ENCODE measurements around the gene PRXL2B. TPM values are rescaled to one million over a fixed set of nuclear protein-coding genes. Genes with fewer than 3 reads are reported as not detected.
A peak's percentile ranks its signal among the peaks of the same experiment; 100 is the strongest.

PRXL2B gene
- total RNA-seq, 2 experiments from 2014 or later: 23.7 to 36.8 TPM

DNA sequence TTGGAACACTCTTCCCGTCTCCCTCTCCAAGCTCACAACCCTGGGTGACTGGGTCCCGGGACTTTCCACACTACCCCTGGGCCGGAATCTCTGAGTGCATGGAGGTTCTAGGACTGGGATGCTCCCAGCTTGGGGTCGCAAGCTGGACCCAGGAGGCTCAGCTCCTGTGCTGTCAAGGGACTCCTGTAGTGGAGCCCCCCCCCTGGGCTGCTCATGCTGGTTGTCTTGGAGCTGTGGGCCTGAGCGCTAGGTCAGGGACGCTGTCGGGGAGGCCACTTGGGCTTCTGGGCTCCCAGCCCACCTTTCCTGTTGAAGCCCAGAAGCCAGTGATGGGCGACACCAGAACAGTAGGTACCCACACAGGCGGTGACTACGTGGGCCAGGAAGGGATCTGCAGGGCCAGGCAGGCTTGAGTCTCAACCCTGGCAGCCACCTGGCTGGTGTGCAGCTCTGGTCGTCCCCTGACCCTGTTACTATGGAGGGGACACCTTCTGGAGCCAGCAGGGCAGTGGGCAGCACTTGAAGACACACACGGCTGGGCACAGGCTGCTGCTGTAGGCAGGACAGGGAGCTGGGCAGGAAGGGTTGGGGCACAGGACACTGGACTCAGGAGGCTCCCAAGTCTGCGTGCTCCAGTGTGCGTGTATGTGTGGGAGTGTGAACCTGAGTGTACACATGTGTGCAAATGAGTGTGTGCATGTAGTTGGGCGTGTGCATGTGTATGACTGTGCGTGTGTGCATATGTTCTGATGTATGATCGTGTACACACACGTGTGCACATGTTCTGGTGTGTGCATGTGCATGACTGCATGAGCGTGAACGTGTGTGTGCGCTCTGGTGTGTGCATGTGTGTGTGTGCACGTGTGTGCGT lies 43.3 kb downstream of the PRXL2B start:
- peaks cover 5% of the 10 kb centered on the region for H3K9me3 Mint-ChIP-seq (ENCODE audit: low read depth)
- peaks cover 2% of the 10 kb centered on the region for H3K4me1 Mint-ChIP-seq
- H3K27ac Mint-ChIP-seq: no peak overlapping the region
- no peaks in the 10 kb centered on the region for H3K36me3 Mint-ChIP-seq (ENCODE audit: low read depth)
- H3K4me3 Mint-ChIP-seq: no peak overlapping the region
- peaks cover 39% of the 10 kb centered on the region for H3K27me3 Mint-ChIP-seq
- POLR2A ChIA-PET: no interaction called here
- intact Hi-C loops (cut with DNase I, micrococcal nuclease): no loop called here
- DNase-seq (no peak), ATAC-seq (no peak)
- CTCF ChIA-PET: no interaction called here

DNA sequence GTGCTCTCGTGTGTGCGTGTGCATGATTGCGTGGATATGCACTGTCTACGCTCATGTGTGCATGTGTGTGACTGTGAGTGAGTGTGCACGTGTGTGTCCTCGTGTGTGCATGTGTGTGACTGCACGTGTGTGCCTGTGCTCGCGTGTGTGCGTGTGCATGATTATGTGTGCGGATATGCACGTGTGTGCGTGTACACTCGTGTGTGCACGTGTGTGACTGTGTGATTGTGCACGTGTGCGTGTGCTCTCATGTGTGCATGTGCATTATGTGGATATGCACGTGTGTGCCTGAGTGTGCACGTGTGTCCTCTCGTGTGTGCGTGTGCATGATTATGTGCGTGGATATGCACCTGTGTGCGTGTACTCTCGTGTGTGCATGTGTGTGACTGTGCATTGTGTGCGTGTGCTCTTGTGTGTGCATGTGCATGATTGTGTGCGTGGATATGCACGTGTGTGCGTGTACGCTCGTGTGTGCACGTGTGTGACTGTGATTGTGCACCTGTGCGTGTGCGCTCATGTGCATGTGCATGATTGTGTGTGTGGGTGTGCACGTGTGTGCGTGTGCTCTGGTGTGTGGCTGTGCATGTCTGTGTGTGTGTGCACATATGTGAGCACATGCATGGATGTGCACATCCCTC lies 44.0 kb downstream of the PRXL2B start:
- Mint-ChIP-seq H3K27me3 (peaks cover 37% of the 10 kb centered on the region), H3K27ac (no peak overlapping the region), H3K9me3 (ENCODE audit: low read depth) (peaks cover 5% of the 10 kb centered on the region), H3K4me1 (peaks cover 2% of the 10 kb centered on the region), H3K36me3 (ENCODE audit: low read depth) (no peaks in the 10 kb centered on the region), H3K4me3 (no peak overlapping the region)
- ATAC-seq: no peak
- ChIA-PET POLR2A (no interaction called here), CTCF (no interaction called here)
- DNase-seq: no peak
- intact Hi-C loops (cut with DNase I, micrococcal nuclease): no loop called here

DNA sequence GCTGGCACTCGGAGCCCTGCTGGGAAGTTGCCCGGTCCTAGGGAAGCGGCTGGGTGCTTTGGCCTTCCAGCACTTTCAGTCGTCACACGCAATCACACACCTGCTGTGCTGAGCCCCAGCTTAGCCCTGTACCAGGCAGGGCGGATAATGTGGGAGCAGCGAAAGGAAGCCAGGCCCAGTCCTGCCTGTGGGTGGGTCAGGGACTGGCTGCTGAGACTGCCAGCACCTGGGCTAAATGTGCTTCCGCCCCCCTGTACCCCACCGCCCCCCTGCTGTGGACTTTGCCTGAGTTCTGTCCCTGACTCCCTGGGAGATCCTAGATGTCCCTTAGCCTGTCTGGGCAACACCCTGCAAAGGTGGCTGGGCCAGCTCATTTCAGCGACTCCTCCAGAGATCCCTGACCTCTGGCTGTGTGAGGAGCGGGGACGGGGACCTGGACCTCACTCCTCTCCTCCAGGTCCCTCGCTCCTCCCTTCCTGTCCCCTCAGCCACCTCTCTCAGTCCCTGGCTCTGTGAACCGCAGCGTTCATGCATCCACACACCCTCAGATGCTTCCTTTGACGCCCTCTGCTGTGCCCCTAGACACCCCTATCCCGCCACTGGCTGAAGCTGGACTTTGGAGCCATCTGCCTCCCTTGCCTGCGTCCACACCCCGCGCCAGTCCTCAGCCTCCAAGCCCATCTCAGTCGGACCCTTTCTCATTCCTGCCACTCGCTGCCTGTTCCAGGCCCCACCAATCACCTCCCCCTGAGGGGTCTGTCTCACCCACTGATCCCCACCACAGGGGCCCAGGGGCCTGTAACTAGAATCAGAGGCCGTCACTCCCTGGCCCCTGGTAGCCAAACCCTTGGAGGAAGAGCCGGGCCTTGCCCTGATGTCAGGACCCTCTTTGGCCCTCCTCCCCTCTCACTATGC lies 44.8 kb downstream of the PRXL2B start:
- ChIA-PET CTCF (interaction anchor here (0.5 kb wide), 1 partner anchor 236 kb away, joined by 4 read pairs; no protein-coding TSS in a partner anchor), POLR2A (no interaction called here)
- Mint-ChIP-seq H3K4me1 (peaks cover 2% of the 10 kb centered on the region), H3K36me3 (ENCODE audit: low read depth) (no peaks in the 10 kb centered on the region), H3K27me3 (peaks cover 29% of the 10 kb centered on the region), H3K27ac (peak overlapping the region; percentile 25), H3K9me3 (ENCODE audit: low read depth) (peaks cover 5% of the 10 kb centered on the region), H3K4me3 (no peak overlapping the region)
- DNase-seq (no peak), ATAC-seq (no peak)
- intact Hi-C loops (cut with DNase I, micrococcal nuclease): no loop called here

GRCh38 chr1:2632051-2632430 lies 45.5 kb downstream of the PRXL2B start:
- H3K27me3 Mint-ChIP-seq: peaks cover 25% of the 10 kb centered on the region
- ChIA-PET POLR2A (no interaction called here), CTCF (interaction anchor here (0.5 kb wide), 1 partner anchor 235 kb away, joined by 4 read pairs; no protein-coding TSS in a partner anchor)
- H3K36me3 Mint-ChIP-seq (ENCODE audit: low read depth): no peaks in the 10 kb centered on the region
- peaks cover 9% of the 10 kb centered on the region for H3K9me3 Mint-ChIP-seq (ENCODE audit: low read depth)
- DNase-seq: no peak
- no peak overlapping the region for H3K27ac Mint-ChIP-seq
- peaks cover 2% of the 10 kb centered on the region for H3K4me1 Mint-ChIP-seq
- intact Hi-C loops (cut with DNase I, micrococcal nuclease): no loop called here
- ATAC-seq: no peak
- H3K4me3 Mint-ChIP-seq: no peak overlapping the region

DNA sequence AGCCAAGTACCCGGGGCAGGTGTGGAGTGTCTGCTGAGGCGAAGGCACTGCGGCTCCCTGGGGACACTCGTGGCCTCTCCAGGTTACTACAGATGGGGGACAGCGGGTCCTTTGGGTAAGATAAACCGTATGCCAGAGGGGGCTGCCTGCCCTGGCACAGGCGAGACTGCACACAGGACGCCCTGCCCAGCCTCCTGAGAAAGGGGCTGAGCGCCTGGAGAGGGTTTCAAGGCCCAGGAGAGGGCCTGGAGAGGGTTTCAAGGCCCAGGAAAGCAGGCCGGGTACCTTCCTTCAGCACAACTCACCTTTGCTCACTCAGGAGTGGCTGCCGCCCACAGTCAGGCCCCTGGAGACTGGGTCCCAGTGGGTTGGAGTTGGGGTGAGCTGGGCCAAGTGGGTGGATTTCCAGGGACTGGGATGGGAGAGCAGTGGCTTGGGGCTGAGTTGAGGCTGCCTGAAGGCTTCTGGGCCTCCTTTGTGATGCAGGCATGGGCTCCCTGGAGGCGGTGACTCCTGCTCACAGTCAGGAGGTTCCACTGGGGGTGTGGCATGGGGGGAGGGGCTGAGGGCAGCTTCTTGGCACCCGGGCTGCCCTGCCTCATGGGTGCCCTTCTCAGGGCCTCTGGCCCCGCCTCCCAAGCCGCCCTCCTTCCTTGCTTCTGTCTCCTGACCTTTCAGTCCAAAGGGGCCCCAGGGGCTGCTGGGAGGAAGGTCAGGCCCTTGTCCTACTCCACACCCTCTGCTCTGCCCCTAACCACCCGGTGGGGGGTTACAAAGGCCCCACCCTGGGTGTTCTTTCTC lies 46.2 kb downstream of the PRXL2B start, which contains the start of gene MMEL1:
Gene MMEL1 (minus strand): TSS at position 456 of the 801 bp plus-strand sequence. CDS start 3,532 bp downstream, outside the sequence.
- no peak within 1 kb of the TSS for H3K27ac Mint-ChIP-seq
- POLR2A ChIA-PET: no interaction called here
- peaks cover 9% of the 10 kb centered on the region for H3K9me3 Mint-ChIP-seq (ENCODE audit: low read depth)
- H3K4me1 Mint-ChIP-seq: peaks cover 2% of the 10 kb centered on the region
- peaks cover 19% of the 10 kb centered on the region for H3K27me3 Mint-ChIP-seq
- DNase-seq (peak; percentile 46), ATAC-seq (no peak)
- intact Hi-C loops (cut with DNase I, micrococcal nuclease): no loop called here
- CTCF ChIA-PET: interaction anchor here (0.7 kb wide), 1 partner anchor 17 kb away, joined by 3 read pairs; no protein-coding TSS in a partner anchor
- no peaks in the 10 kb centered on the region for H3K36me3 Mint-ChIP-seq (ENCODE audit: low read depth)
- H3K4me3 Mint-ChIP-seq: no peak within 1 kb of the TSS

GRCh38 chr1:2633366-2633935 lies 46.9 kb downstream of the PRXL2B start:
- H3K27me3 Mint-ChIP-seq: peaks cover 18% of the 10 kb centered on the region
- POLR2A ChIA-PET: no interaction called here
- no peak overlapping the region for H3K4me3 Mint-ChIP-seq
- peaks cover 9% of the 10 kb centered on the region for H3K9me3 Mint-ChIP-seq (ENCODE audit: low read depth)
- ATAC-seq: no peak
- no peak overlapping the region for H3K27ac Mint-ChIP-seq
- peaks cover 2% of the 10 kb centered on the region for H3K4me1 Mint-ChIP-seq
- intact Hi-C loops (cut with DNase I, micrococcal nuclease): no loop called here
- no peak for DNase-seq
- no peaks in the 10 kb centered on the region for H3K36me3 Mint-ChIP-seq (ENCODE audit: low read depth)
- CTCF ChIA-PET: interaction anchor here (0.7 kb wide), 1 partner anchor 18 kb away, joined by 3 read pairs; no protein-coding TSS in a partner anchor

GRCh38 chr1:2633936-2634491 lies 47.4 kb downstream of the PRXL2B start:
- H3K4me1 Mint-ChIP-seq: peaks cover 2% of the 10 kb centered on the region
- CTCF ChIA-PET: no interaction called here
- intact Hi-C loops (cut with DNase I, micrococcal nuclease): no loop called here
- H3K4me3 Mint-ChIP-seq: no peak overlapping the region
- H3K27me3 Mint-ChIP-seq: peaks cover 18% of the 10 kb centered on the region
- POLR2A ChIA-PET: no interaction called here
- no peak for ATAC-seq
- H3K27ac Mint-ChIP-seq: no peak overlapping the region
- H3K9me3 Mint-ChIP-seq (ENCODE audit: low read depth): peaks cover 9% of the 10 kb centered on the region
- DNase-seq: no peak
- no peaks in the 10 kb centered on the region for H3K36me3 Mint-ChIP-seq (ENCODE audit: low read depth)

GRCh38 chr1:2635361-2636010 lies 48.9 kb downstream of the PRXL2B start:
- Mint-ChIP-seq H3K36me3 (ENCODE audit: low read depth) (no peaks in the 10 kb centered on the region), H3K9me3 (ENCODE audit: low read depth) (peaks cover 7% of the 10 kb centered on the region), H3K27me3 (peaks cover 8% of the 10 kb centered on the region), H3K4me3 (no peak overlapping the region), H3K27ac (no peak overlapping the region), H3K4me1 (no peaks in the 10 kb centered on the region)
- DNase-seq: no peak
- no peak for ATAC-seq
- ChIA-PET POLR2A (no interaction called here), CTCF (no interaction called here)
- intact Hi-C loops (cut with DNase I, micrococcal nuclease): no loop called here

DNA sequence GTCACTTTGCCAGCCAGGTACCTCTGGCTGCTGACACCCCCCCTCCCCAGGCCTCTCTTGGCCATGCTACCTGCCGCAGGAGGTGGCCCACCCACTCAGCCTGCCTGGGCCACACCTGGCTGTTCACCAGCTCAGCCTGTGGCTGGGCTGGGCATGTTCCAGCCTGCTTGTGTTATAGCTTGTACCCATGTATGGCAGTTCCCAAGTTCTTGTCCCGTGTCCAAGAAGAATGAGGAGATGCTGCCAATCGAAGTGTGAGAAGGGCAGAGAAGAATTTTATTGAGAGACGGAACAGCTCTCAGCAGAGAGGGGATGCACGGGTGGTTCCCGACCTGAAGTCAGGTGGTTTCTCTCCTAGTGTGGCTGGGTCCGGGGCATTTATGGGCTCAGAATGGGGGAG lies 50.2 kb downstream of the PRXL2B start:
- Mint-ChIP-seq H3K9me3 (ENCODE audit: low read depth) (peaks cover 4% of the 10 kb centered on the region), H3K4me3 (no peak overlapping the region), H3K27ac (no peak overlapping the region), H3K36me3 (ENCODE audit: low read depth) (no peaks in the 10 kb centered on the region), H3K27me3 (peaks cover under 1% of the 10 kb centered on the region), H3K4me1 (no peaks in the 10 kb centered on the region)
- DNase-seq: no peak
- no peak for ATAC-seq
- CTCF ChIA-PET: no interaction called here
- POLR2A ChIA-PET: no interaction called here
- intact Hi-C loops (cut with DNase I, micrococcal nuclease): no loop called here

GRCh38 chr1:2637442-2638145 lies 51.0 kb downstream of the PRXL2B start:
- no peak overlapping the region for H3K27ac Mint-ChIP-seq
- ATAC-seq: no peak
- H3K4me1 Mint-ChIP-seq: no peaks in the 10 kb centered on the region
- H3K4me3 Mint-ChIP-seq: no peak overlapping the region
- no peak for DNase-seq
- intact Hi-C loops (cut with DNase I, micrococcal nuclease): no loop called here
- no peaks in the 10 kb centered on the region for H3K27me3 Mint-ChIP-seq
- ChIA-PET POLR2A (no interaction called here), CTCF (no interaction called here)
- H3K36me3 Mint-ChIP-seq (ENCODE audit: low read depth): no peaks in the 10 kb centered on the region
- H3K9me3 Mint-ChIP-seq (ENCODE audit: low read depth): peaks cover 4% of the 10 kb centered on the region
